IMR-90 (cell line): ENCODE data around the gene SDR9C7.
"Not testable (repeated sequence)": the region's sequence is repeated elsewhere in the genome, so short reads cannot be mapped to it uniquely, and the experiment has no call there.

Source experiments
- BHLHE40 ChIP-seq: fragments of 150-350 bp; IDR thresholded peaks from 2 replicates; pipeline ENCODE4 v1.6.1; 2016; ENCODE audit warnings: mild to moderate bottlenecking, low read depth, low read length
- CEBPB ChIP-seq: IDR thresholded peaks from 2 replicates; pipeline ENCODE4 v1.6.1; 2012; ENCODE audit warnings: low read depth, low read length, improper control_type of control experiment
- MAFK ChIP-seq: IDR thresholded peaks from 2 replicates; pipeline ENCODE4 v1.6.1; 2012; ENCODE audit warnings: low read depth, low read length, improper control_type of control experiment
- MXI1 ChIP-seq: IDR thresholded peaks from 2 replicates; pipeline ENCODE4 v1.6.1; 2012; ENCODE audit warnings: low read depth, mild to moderate bottlenecking, low read length, moderate library complexity, borderline replicate concordance
- POLR2A ChIP-seq: IDR thresholded peaks from 2 replicates; pipeline ENCODE4 v1.6.1; 2012; ENCODE audit warnings: mild to moderate bottlenecking, low read depth, low read length
- RAD21 ChIP-seq: IDR thresholded peaks from 2 replicates; pipeline ENCODE4 v1.6.1; 2012; ENCODE audit warnings: low read length, improper control_type of control experiment
- RCOR1 ChIP-seq: IDR thresholded peaks from 2 replicates; pipeline ENCODE4 v1.6.1; 2012; ENCODE audit warnings: mild to moderate bottlenecking, low read length, improper control_type of control experiment; ENCODE audit not compliant: insufficient replicate concordance
- RFX5 ChIP-seq: IDR thresholded peaks from 2 replicates; pipeline ENCODE4 v1.8.0; 2012; ENCODE audit warnings: low read depth, mild to moderate bottlenecking, low read length, moderate library complexity
- SMC3 ChIP-seq: fragments of 150-350 bp; IDR thresholded peaks from 2 replicates; pipeline ENCODE4 v1.6.1; 2016; ENCODE audit warnings: low read depth, mild to moderate bottlenecking, antibody characterized with exemption, low read length, moderate library complexity
- USF2 ChIP-seq: fragments of 150-350 bp; IDR thresholded peaks from 2 replicates; pipeline ENCODE4 v1.6.1; 2017; ENCODE audit warnings: mild to moderate bottlenecking, antibody characterized with exemption, low read length, low read depth
- TF ChIP-seq, protein P1 (sequence below): conservative IDR thresholded peaks from 2 replicates; pipeline ENCODE4 v1.5.1; 2012; ENCODE audit warnings: mild to moderate bottlenecking, low read depth, low read length, improper control_type of control experiment

- not testable (repeated sequence) for TF ChIP-seq RCOR1, MAFK, POLR2A, SMC3, BHLHE40, RFX5, RAD21, CEBPB, MXI1, USF2
- TF ChIP-seq, protein P1, sequence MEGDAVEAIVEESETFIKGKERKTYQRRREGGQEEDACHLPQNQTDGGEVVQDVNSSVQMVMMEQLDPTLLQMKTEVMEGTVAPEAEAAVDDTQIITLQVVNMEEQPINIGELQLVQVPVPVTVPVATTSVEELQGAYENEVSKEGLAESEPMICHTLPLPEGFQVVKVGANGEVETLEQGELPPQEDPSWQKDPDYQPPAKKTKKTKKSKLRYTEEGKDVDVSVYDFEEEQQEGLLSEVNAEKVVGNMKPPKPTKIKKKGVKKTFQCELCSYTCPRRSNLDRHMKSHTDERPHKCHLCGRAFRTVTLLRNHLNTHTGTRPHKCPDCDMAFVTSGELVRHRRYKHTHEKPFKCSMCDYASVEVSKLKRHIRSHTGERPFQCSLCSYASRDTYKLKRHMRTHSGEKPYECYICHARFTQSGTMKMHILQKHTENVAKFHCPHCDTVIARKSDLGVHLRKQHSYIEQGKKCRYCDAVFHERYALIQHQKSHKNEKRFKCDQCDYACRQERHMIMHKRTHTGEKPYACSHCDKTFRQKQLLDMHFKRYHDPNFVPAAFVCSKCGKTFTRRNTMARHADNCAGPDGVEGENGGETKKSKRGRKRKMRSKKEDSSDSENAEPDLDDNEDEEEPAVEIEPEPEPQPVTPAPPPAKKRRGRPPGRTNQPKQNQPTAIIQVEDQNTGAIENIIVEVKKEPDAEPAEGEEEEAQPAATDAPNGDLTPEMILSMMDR = not testable (repeated sequence)
Observed at GRCh38 chr12:56977361-56977760, 43.2 kb upstream of the SDR9C7 start.
